NB4 (cell line): ENCODE measurements around the gene CCDC40.

Source experiments
- CTCF ChIP-seq: IDR thresholded peaks from one replicate; pipeline ENCODE4 v1.5.1; 2012; ENCODE audit warnings: low read depth, low read length
- MAX ChIP-seq: IDR thresholded peaks from 2 replicates; pipeline ENCODE4 v1.6.1; 2011; ENCODE audit warnings: low read depth, low read length
- POLR2A ChIP-seq: IDR thresholded peaks from 2 replicates; pipeline ENCODE4 v1.6.1; 2011; ENCODE audit warnings: mild to moderate bottlenecking; ENCODE audit not compliant: insufficient read length; ENCODE audit errors: extremely low read depth

- TF ChIP-seq CTCF (no peak), POLR2A (no peak), MAX (no peak)
Measured at GRCh38 chr17:80091376-80091775, 54.9 kb downstream of the CCDC40 start.
